K562 (cell line): ENCODE measurements around the gene WBP1L. TPM values are rescaled to one million over a fixed set of nuclear protein-coding genes. Genes with fewer than 3 reads are reported as not detected.

Source experiments
- ATAC-seq: fragments of 200-7000 bp; cut with Tn5 transposase; 3 replicates; pipeline ENCODE4 v1.9.1; 2020; ENCODE audit warnings: moderate library complexity
- BruUV-seq: library from RNA; stranded (reverse); fragments of 400-500 nt; replicated peaks from 2 replicates; lab custom pipeline; 2021; lab: Mats Ljungman, UMichigan
- CTCF ChIA-PET: fragments of 300-600 bp; formaldehyde crosslinking; extraction: SDS; loops from one replicate; lab custom pipeline; 2021; ENCODE audit warnings: low intra/inter-chr PET ratio; lab: Yijun Ruan, JAX
- POLR2A ChIA-PET: fragments of 300-600, 350-650 bp; sonication (Branson Sonifier 250); formaldehyde crosslinking; extraction: SDS; loops from one replicate; lab custom pipeline; 2021; ENCODE audit warnings: antibody characterized with exemption, inconsistent platforms; lab: Yijun Ruan, JAX
- DNase-seq, 4 experiments: peaks; one replicate each; pipeline versions ENCODE4 v3.0.0 to v3.0.0-alpha.2; 2011 to 2018; ENCODE audit warnings: low spot score in 3 of 4, mixed read lengths in 3 of 4; ENCODE audit errors: extremely low read depth in 1 of 4
- FAIRE-seq: peaks from 2 replicates; lab custom pipeline; 2011; peaks lifted over from hg19 to GRCh38; lab: Jason Lieb, UNC
- H2AFZ ChIP-seq: 2 replicates; pipeline ENCODE4 v1.6.0; 2011; ENCODE audit warnings: low read depth, low read length, control low read depth, inconsistent platforms
- H3K27ac ChIP-seq: fragments of 200-600 bp; 3 replicates; pipeline ENCODE4 v1.8.0; 2011; ENCODE audit warnings: low read depth, mild to moderate bottlenecking, control low read depth, inconsistent platforms, low read length, moderate library complexity, mixed read lengths; ENCODE audit errors: extremely low read depth
- H3K27me3 ChIP-seq, 2 experiments: fragments of 300-600 bp in 1 of 2; 2 replicates in 1 of 2; 3 replicates in 1 of 2; pipeline versions ENCODE4 v1.6.0 to v1.8.0; 2011; ENCODE audit warnings: inconsistent platforms in 2 of 2, low read length in 2 of 2, mild to moderate bottlenecking in 1 of 2, mixed read lengths in 1 of 2, moderate library complexity in 1 of 2; ENCODE audit not compliant: control insufficient read depth in 2 of 2, insufficient read depth in 2 of 2
- H3K36me3 ChIP-seq: fragments of 300-600 bp; 3 replicates; pipeline ENCODE4 v1.8.0; 2011; ENCODE audit warnings: mild to moderate bottlenecking, low read length, inconsistent platforms; ENCODE audit not compliant: control insufficient read depth, insufficient read depth
- H3K4me1 ChIP-seq, 2 experiments: fragments of 200-600 bp in 1 of 2; replicated peaks in 1 of 2; 2 replicates in 1 of 2; 3 replicates in 1 of 2; pipeline versions ENCODE4 v1.5.1 to v1.8.0; 2011; ENCODE audit warnings: inconsistent platforms in 2 of 2, low read length in 2 of 2, mild to moderate bottlenecking in 1 of 2, mixed read lengths in 1 of 2, moderate library complexity in 1 of 2; ENCODE audit not compliant: control insufficient read depth in 2 of 2, insufficient read depth in 2 of 2
- H3K4me2 ChIP-seq: 2 replicates; pipeline ENCODE4 v1.6.1; 2011; ENCODE audit warnings: low read length, control low read depth, inconsistent platforms, mixed read lengths; ENCODE audit not compliant: insufficient read depth
- H3K4me3 ChIP-seq: fragments of 200-600 bp; sonication (generic), shearing (Covaris generic); 2 replicates; pipeline ENCODE4 v1.5.1; 2016; ENCODE audit warnings: control low read depth, inconsistent platforms
- H3K79me2 ChIP-seq: fragments of 200-600 bp; 3 replicates; pipeline ENCODE4 v1.8.0; 2011; ENCODE audit warnings: low read length, inconsistent platforms; ENCODE audit not compliant: control insufficient read depth, insufficient read depth
- H3K9ac ChIP-seq, 2 experiments: 2 replicates each; pipeline versions ENCODE4 v1.6.0 to v1.6.1; 2011; ENCODE audit warnings: low read depth in 2 of 2, low read length in 2 of 2, control low read depth in 1 of 2, inconsistent platforms in 1 of 2, mild to moderate bottlenecking in 1 of 2, mixed read lengths in 1 of 2; ENCODE audit not compliant: insufficient read depth in 1 of 2
- H3K9me1 ChIP-seq: one replicate; pipeline ENCODE4 v1.6.0; 2011; ENCODE audit warnings: inconsistent platforms, mild to moderate bottlenecking, low read length, moderate library complexity; ENCODE audit not compliant: control insufficient read depth, insufficient read depth
- H3K9me3 ChIP-seq: replicated peaks from 2 replicates; pipeline ENCODE4 v1.5.1; 2011; ENCODE audit warnings: low read depth, low read length, inconsistent platforms; ENCODE audit not compliant: control insufficient read depth, insufficient read depth
- H4K20me1 ChIP-seq: replicated peaks from 2 replicates; pipeline ENCODE4 v1.6.1; 2011; ENCODE audit warnings: low read length, inconsistent platforms, mixed read lengths; ENCODE audit not compliant: control insufficient read depth, insufficient read depth
- C11orf30 ChIP-seq: fragments of 450-650 bp; IDR thresholded peaks from 2 replicates; pipeline ENCODE4 v1.6.1; 2016; ENCODE audit warnings: low read depth, mild to moderate bottlenecking
- DACH1 ChIP-seq: fragments of 450-650 bp; IDR thresholded peaks from 2 replicates; pipeline ENCODE4 v1.6.1; 2018; ENCODE audit not compliant: partially characterized antibody
- JUND ChIP-seq, 2 experiments: IDR thresholded peaks; 2 replicates in 1 of 2; 3 replicates in 1 of 2; pipeline ENCODE4 v1.6.1; 2011; ENCODE audit warnings: borderline replicate concordance in 2 of 2, low read depth in 2 of 2, low read length in 2 of 2, improper control_type of control experiment in 1 of 2, missing biosample characterization in 1 of 2, missing genetic modification characterization in 1 of 2, missing genetic modification reagents in 1 of 2
- MAFG ChIP-seq: fragments of 450-650 bp; conservative IDR thresholded peaks from 2 replicates; pipeline ENCODE4 v1.6.1; 2016; ENCODE audit warnings: missing genetic modification characterization, missing compliant biosample characterization
- RBM15 ChIP-seq: fragments of 200-400 bp; formaldehyde crosslinking; IDR thresholded peaks from 2 replicates; pipeline ENCODE4 v1.6.1; 2018; ENCODE audit warnings: mild to moderate bottlenecking, low read length, moderate library complexity; ENCODE audit not compliant: insufficient read depth
- SAFB ChIP-seq: fragments of 200-400 bp; formaldehyde crosslinking; IDR thresholded peaks from 2 replicates; pipeline ENCODE4 v1.6.1; 2017; ENCODE audit warnings: low read depth, low read length, borderline replicate concordance
- STAT5B ChIP-seq: fragments of 250-450 bp; sonication (Bioruptor Pico); IDR thresholded peaks from 2 replicates; pipeline ENCODE4 v1.8.0; 2021; ENCODE audit warnings: mild to moderate bottlenecking, inconsistent platforms
- TBP ChIP-seq: optimal IDR thresholded peaks from 2 replicates; pipeline ENCODE3; 2011; ENCODE audit warnings: low read depth, low read length, improper control_type of control experiment
- TCF3 ChIP-seq: sonication (generic); formaldehyde crosslinking; IDR thresholded peaks from 2 replicates; pipeline ENCODE4 v1.4.0; 2020; ENCODE audit warnings: mild to moderate bottlenecking, missing genetic modification reagents
- ZNF174 ChIP-seq: fragments of 250-450 bp; sonication (Bioruptor Pico); IDR thresholded peaks from 2 replicates; pipeline ENCODE4 v1.4.0; 2020; ENCODE audit warnings: mild to moderate bottlenecking
- ZNF184 ChIP-seq: sonication (generic); formaldehyde crosslinking; IDR thresholded peaks from 2 replicates; pipeline ENCODE4 v1.5.0; 2020; ENCODE audit warnings: missing genetic modification reagents
- whole genome bisulfite sequencing: fragments of 100-300 bp; shearing (Covaris generic); methylation state at CpG from one replicate; pipeline ENCODE4 v1.1.6; 2016; ENCODE audit warnings: low coverage, mixed read lengths; ENCODE audit not compliant: insufficient coverage; ENCODE audit errors: missing lambda C conversion rate; 5-methylcytosine and 5-hydroxymethylcytosine counted together
- in situ Hi-C: fragments of 300-500 bp; cut with MboI; formaldehyde crosslinking; loops from 4 replicates; pipeline ENCODE4 v1.15.0; 2018; ENCODE audit warnings: inconsistent platforms, mixed read lengths
- intact Hi-C: fragments of 100-400 bp; cut with micrococcal nuclease; formaldehyde crosslinking; loops from 2 replicates; pipeline ENCODE4 v1.14.2; 2022
- polyA plus RNA-seq, 8 experiments: library from polyadenylated mRNA; depleted of rRNA in 4 of 8; stranded (reverse) in 5 of 8; unstranded in 3 of 8; fragments of >200 nt; fragmentation: Nextera tagmentation in 2 of 8; fragmentation: Illumina TruSeq in 1 of 8; extraction: Ambion mirVana in 2 of 8; extraction: Trizol in 1 of 8; gene quantifications; 2 replicates each; pipeline versions ENCODE4 v1.2.1 to v1.2.3, GENCODE V29; 2011 to 2014; ENCODE audit warnings: inconsistent platforms in 1 of 8, missing spikeins in 1 of 8
- total RNA-seq, 7 experiments: library from RNA; depleted of rRNA in 6 of 7; stranded (reverse); fragments of >200 nt in 6 of 7; fragmentation: Illumina TruSeq in 2 of 7; extraction: Trizol in 2 of 7; gene quantifications; 2 replicates each; pipeline versions ENCODE4 v1.2.1 to v1.2.3, GENCODE V29; 2011 to 2021; ENCODE audit warnings: low replicate concordance in 1 of 7
- TF ChIP-seq, protein P1 (sequence below): fragments of 250-450 bp; sonication (Bioruptor Pico); IDR thresholded peaks from 2 replicates; pipeline ENCODE4 v1.4.0; 2020; ENCODE audit warnings: mild to moderate bottlenecking, moderate library complexity
- TF ChIP-seq, protein P2 (sequence below): fragments of 250-450 bp; sonication (Bioruptor Pico); IDR thresholded peaks from 2 replicates; pipeline ENCODE4 v1.9.0; 2021; ENCODE audit warnings: mild to moderate bottlenecking, inconsistent platforms

Gene WBP1L
- total and polyA plus RNA-seq, 9 of the 15 experiments (the other 6 are each of a cell fraction or from before 2014, with no cell fraction given): 3.2 to 14.4 (median 11.3) TPM

- Histone ChIP-seq H3K9ac (no peak overlapping the region), H3K79me2 (no peaks in the 10 kb centered on the region), H2AFZ (no peak overlapping the region), H3K9me3 (no peaks in the 10 kb centered on the region), H3K4me1 (no peaks in the 10 kb centered on the region; a peak in 1 of 5 replicates), H3K9me1 (peaks cover 3% of the 10 kb centered on the region), H3K27ac (no peak overlapping the region), H3K4me2 (no peak overlapping the region)
- intact Hi-C loops (no loop called here), in situ Hi-C loops (no loop called here)
- POLR2A ChIA-PET: interaction anchor here (0.8 kb wide), 1 partner anchor 10 kb away, joined by 3 read pairs; no protein-coding TSS in a partner anchor
- FAIRE-seq (no peak), ATAC-seq (no peak)
- no peak for TF ChIP-seq RBM15
- TF ChIP-seq MAFG: no peak
- TF ChIP-seq SAFB: no peak
- TF ChIP-seq STAT5B (CRISPR knock-in tag): no peak
- no peak for TF ChIP-seq C11orf30
- no peak for TF ChIP-seq TBP
- no peak for TF ChIP-seq JUND (IDR thresholded peaks at IDR 0.05; ENCODE audit: borderline replicate concordance, low read depth, low read length)
- TF ChIP-seq JUND (tag; IDR thresholded peaks at IDR 0.05; ENCODE audit: borderline replicate concordance, low read depth, low read length): no peak
- no peak for TF ChIP-seq TCF3 (CRISPR knock-in tag)
- TF ChIP-seq, protein P1, sequence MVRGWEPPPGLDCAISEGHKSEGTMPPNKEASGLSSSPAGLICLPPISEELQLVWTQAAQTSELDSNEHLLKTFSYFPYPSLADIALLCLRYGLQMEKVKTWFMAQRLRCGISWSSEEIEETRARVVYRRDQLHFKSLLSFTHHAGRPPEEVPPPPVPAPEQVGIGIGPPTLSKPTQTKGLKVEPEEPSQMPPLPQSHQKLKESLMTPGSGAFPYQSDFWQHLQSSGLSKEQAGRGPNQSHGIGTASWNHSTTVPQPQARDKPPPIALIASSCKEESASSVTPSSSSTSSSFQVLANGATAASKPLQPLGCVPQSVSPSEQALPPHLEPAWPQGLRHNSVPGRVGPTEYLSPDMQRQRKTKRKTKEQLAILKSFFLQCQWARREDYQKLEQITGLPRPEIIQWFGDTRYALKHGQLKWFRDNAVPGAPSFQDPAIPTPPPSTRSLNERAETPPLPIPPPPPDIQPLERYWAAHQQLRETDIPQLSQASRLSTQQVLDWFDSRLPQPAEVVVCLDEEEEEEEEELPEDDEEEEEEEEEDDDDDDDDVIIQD (CRISPR knock-in tag): no peak
- TF ChIP-seq, protein P2, sequence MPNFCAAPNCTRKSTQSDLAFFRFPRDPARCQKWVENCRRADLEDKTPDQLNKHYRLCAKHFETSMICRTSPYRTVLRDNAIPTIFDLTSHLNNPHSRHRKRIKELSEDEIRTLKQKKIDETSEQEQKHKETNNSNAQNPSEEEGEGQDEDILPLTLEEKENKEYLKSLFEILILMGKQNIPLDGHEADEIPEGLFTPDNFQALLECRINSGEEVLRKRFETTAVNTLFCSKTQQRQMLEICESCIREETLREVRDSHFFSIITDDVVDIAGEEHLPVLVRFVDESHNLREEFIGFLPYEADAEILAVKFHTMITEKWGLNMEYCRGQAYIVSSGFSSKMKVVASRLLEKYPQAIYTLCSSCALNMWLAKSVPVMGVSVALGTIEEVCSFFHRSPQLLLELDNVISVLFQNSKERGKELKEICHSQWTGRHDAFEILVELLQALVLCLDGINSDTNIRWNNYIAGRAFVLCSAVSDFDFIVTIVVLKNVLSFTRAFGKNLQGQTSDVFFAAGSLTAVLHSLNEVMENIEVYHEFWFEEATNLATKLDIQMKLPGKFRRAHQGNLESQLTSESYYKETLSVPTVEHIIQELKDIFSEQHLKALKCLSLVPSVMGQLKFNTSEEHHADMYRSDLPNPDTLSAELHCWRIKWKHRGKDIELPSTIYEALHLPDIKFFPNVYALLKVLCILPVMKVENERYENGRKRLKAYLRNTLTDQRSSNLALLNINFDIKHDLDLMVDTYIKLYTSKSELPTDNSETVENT (CRISPR knock-in tag): no peak
- no peak for TF ChIP-seq ZNF174
- no peak for TF ChIP-seq DACH1
- no peak for TF ChIP-seq ZNF184
- TF ChIP-seq, all 486 proteins: peak for 0
- CTCF ChIA-PET: no interaction called here
- Histone ChIP-seq H3K36me3 (no peaks in the 10 kb centered on the region), H3K4me3 (no peak overlapping the region), H4K20me1 (no peaks in the 10 kb centered on the region), H3K27me3 (no peaks in the 10 kb centered on the region)
- no TSS peak for BruUV-seq
- WGBS: 46% methylated on average over 4 of the region's 5 CpGs
- no peak for DNase-seq
These were observed 83.8 kb downstream of the WBP1L start for GRCh38 chr10:102827597-102827975.
